Posterior cingulate gyrus (tissue), 11 donors: ENCODE results near the gene PDZRN4.

Experiments
- DNase-seq, 10 donors: peaks; one replicate each; pipeline versions ENCODE4 v3.0.0 to v3.0.0-alpha.2; 2020 to 2021; ENCODE audit warnings: mixed read lengths in 3 of 10
- intact Hi-C: fragments of 100-400 bp; cut with DNase I; formaldehyde crosslinking; loops from one replicate; pipeline ENCODE4 v1.15.1; 2023

PDZRN4 gene

DNA sequence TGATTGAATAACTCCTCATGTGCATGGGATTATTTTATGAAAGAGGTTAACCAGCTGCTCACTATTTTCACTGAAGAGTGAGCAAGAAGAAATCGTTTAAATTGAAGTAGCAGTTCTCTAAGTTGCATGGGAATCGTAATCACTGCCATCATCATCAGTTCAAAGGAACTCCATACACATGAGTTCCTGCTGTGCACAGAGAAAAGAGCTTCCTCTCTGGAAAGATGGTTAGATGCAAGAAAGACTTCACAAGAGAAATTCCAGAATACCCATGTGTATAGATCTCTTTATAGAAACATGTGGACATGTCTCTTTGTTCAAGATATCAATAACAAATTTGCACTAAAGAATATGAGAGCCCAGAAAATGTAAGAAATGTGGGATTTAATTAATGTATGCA lies 291.3 kb downstream of the PDZRN4 start:
- intact Hi-C loops = no loop called here

DNA sequence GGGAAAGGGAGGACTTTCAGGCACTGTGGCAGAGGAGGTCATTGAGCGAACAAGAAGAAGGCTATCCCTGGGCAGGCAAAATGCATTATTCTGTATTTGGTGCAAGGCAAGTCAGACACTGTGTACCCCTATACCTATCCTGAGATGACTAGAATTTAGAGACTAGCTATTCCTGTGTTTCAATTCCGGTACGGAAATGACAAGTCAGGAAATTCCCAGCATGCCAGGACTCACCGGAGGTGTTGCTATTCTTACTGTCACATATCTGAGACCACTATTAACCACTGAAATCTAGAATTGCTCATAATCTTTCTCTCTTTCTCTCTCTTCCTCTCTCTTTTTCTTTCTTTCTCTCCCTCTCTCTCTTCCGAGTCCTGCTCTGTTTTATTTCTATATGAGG lies 297.1 kb downstream of the PDZRN4 start:
- intact Hi-C loops = no loop called here
- DNase-seq = no peak

More for the DNA sequence above, 291.3 kb downstream of the PDZRN4 start:
- no peak for DNase-seq

DNA sequence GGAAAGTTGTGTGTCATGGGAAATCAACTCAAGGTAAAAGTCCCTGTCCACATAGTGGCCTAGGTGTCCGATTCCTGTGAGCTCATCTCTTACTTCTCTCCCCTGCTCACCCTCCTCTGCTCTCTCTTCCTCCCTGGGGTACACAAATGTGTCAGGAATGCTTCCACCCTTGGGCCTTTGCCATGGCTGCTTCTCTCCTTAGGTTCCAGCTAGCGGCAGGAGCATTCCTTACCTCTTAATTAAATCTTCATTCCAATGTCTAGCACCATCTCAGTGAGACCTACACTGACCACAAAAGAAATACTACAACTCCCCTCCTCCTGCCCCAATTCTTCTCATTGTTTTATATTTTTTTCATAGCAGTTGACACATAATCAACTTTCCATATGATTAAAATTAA lies 298.6 kb downstream of the PDZRN4 start:
- no peak for DNase-seq
- intact Hi-C loops = no loop called here

DNA sequence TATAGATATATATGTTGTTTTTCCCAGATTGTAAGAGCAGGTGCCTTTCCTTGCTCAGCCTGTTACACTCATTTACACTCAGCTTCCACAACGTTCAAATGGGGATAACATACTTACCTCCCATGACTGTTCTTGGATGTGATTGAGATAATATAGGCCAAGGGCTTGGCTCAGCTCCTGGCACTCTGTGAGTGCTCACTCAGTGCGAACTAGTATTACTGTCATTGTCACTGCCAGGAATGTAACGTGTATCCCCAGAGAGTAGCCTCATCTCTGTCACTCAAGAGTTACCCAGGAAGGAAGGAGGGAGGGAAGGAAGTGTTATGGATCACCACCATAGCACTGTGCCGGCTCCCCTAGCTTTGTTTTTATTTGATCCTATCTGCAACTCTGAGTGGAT lies 307.9 kb downstream of the PDZRN4 start:
- DNase-seq = no peak
- intact Hi-C loops = no loop called here

DNA sequence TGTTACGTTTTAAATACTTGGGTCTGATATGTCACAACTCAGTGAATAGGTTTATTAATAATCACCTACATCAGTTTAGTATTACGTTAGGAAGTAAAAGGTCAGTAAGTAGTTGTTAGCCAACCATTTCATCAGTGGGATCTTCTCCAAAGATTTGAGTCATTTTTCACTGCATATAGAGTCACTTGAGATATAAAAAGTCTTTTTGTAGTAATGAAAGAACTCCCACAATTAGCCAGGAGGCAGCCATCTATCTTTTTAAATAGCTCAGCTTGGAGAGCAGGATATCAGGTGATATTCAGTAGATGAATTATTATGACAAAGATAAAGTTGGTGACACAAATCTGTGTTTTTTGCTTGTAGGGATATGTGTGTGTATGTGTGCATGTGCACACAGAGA lies 309.3 kb downstream of the PDZRN4 start:
- intact Hi-C loops = no loop called here
- DNase-seq = no peak

DNA sequence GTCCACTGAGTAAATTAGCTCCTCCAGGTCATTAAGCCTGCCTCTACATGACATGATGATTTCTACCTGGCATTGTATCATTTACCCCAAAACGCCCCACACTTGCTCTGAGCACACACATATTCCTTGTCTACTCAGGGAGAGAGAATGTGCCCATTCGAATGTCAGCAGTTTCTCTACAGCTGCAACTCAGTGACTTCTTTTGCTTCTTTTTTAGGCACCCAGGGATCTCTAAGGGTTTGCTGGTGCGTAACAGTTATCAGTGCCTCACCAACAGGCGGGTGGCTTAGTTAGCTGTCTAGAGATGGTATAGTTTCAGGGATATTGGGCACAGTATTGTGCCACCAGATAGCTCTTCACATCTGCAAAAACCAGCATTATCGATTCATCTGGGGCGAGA lies 316.9 kb downstream of the PDZRN4 start:
- DNase-seq = no peak
- intact Hi-C loops = no loop called here

DNA sequence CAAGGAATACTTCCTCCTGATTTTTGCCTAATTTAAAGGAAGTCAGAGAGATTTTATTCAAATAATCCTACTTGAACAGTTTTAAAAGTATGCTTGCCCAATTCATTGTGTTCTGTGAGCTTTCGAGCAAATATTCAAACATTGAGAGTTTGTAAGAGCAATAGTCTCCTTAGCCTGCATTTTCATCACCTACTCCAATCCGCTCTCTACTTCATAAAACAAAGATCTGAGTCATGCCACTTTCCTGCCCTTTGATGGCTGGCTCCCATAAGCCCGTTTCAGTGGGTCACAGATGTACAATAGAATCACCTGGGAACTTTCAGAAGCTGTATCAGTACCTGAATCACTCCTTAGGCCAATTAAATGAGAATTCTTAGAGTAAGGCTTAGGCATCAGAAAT lies 319.2 kb downstream of the PDZRN4 start:
- intact Hi-C loops = no loop called here
- DNase-seq = no peak

DNA sequence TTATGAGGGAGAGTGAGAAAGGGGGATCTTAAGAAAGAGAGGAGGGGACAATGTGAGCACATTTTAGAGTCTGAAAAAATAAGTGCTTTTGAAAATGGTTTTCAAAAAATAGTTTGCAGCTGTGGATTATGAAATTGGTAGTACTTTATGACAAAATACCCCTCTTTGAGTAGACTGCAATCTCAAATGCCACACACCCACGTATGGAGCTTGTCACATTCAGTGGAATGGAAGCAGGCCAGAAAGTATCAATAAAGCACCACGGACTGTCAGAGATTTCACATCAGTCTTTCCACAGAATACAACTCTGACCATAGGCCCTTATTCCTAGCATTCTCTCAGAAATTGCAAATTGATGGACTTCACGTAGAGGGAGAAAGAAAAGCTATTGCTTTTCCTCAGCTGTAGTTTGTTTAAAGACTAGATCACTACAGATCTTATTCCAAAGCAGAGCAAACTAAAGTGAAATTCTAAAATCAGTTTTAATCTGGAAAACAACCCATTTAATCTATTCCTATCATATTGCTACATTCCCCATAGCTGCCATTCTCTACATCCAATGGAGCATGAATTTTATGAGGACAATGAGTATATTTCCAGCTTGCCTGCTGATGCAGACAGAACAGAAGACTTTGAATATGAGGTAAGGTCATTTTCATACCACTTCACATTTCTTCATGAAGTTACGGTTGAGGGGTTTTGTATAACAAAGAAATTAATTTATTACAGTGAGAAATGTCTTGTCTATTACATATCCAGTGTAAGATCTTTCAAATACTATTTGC lies 321.3 kb downstream of the PDZRN4 start:
- DNase-seq = no peak
- intact Hi-C loops = no loop called here

DNA sequence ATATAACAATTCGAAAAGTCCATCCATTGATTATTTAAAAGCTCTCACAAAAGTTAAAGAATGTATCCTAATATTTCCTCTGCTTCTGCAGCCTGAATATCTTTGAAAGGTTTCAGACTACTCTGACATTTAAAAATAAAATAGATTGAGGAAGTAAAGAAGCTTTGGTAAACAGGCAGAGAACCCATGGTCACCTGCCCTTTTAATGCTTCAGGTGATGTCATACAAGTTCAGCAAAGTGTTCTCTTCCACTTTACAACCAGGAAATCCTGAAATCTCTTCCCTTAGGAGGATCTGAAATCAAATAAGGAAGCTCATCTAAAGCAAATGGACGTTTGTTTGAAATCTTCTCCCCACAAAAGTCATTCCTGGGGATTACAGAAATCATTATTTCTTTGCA lies 322.4 kb downstream of the PDZRN4 start:
- intact Hi-C loops = no loop called here
- no peak for DNase-seq

DNA sequence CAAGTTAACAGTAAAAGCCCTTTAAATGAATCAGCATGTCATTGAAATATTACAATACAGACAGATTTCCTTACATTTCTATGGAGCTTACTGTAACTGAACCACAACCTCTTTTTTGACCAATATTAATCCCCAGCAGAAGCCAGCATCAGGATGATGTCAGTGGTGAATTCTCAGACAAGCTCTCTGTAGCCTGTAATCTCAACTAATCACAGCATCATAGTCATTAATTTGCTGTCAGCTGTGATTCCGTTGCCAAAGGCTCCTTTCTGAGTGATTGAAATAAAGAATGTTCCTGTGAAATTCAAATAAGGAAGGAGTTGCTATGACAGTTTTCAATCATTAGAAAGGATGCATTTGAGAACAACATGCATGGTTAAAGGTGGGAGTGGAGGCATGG lies 323.1 kb downstream of the PDZRN4 start:
- no peak for DNase-seq
- intact Hi-C loops = no loop called here

DNA sequence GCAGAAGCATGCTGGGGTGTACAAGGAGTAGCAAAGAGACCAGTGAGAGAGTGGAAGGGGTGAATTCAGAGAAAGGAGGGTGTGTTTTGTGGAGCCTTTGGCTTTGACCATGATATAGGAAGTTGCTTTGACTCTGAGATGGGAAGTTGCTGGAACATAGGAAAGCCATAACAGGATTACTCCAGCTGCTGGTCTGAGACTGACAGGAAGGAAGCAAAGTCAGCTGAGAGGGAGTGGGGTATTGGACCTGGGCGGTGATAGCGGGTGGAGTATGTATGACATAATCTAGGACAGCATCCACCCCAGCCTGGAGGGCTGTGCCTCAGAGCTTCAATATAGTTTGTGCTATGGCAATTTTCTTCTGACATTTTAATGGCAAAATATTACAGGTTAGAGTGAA lies 324.4 kb downstream of the PDZRN4 start:
- intact Hi-C loops = no loop called here
- peak in 1 of 10 donors; percentile 43 for DNase-seq

DNA sequence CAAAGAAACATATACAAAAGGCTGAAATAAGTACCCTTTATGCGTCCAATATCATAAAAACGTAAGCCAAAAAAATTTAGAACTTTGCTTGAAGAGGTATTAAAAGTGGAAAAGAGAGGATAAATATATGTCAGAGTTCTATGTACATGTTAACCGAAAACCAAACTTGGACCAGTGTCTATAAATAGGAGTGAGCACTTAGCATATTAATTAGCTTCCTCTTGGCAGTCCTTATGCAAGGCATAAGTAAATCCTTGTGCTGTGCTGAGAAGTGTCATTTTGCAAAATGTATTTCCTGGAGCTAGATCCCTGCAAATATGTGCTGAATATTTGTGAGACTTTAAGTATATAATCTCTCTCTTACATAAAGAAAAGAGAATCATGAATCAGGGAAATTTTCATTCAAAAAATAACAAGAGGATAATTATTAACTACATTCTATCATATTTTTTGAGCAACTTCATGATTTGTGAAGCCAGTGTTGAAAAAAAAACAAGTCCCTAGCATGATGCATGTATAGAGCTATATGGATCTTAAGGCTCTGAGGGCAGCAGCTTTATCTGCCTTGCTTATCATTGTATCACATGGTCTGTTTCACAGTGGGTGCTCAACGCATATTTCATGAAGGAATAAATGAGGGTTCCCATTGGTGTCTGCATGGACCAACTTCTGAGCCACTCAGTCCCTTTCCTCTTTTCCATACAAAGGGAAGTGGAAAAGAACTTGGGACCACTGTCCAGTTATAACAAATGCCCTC lies 326.1 kb downstream of the PDZRN4 start:
- DNase-seq = no peak
- intact Hi-C loops = no loop called here

DNA sequence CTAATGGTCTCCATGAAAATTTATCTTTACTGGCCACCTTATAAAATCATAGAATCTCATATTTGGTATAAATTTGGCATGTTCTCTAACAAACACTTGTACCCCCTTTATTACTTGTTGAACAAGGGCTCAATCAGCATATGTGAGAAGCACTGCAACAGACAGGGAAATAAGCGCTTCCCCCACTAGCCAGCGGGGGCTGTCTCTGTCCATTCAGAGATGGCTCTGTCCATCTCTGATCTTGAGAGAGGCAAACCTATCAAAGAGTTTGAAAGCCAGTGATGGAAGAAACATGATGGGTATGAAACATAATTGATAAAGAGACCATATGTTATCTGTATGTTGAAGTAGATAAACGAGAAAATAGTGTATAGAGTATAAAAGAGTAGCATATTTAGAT lies 326.8 kb downstream of the PDZRN4 start:
- no peak for DNase-seq
- intact Hi-C loops = no loop called here

DNA sequence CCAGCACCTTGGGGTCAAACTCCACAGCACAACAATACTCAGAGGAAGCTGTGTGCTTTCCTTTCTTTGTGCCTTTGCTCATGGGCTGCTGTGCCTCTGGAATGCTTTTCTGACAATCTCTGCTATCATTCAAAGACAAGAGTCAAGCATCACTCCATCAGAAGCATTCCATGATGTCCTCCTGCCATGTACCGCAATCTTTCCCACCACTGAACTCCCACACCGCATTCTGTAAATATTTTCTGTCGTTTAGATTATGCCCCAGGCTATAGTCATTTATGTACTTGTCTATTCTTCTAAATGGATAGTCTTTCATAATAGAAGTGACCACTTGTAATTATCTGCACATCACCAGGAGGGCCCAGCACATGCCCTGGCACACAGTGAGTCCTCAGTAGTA lies 327.8 kb downstream of the PDZRN4 start:
- intact Hi-C loops = no loop called here
- DNase-seq = no peak

DNA sequence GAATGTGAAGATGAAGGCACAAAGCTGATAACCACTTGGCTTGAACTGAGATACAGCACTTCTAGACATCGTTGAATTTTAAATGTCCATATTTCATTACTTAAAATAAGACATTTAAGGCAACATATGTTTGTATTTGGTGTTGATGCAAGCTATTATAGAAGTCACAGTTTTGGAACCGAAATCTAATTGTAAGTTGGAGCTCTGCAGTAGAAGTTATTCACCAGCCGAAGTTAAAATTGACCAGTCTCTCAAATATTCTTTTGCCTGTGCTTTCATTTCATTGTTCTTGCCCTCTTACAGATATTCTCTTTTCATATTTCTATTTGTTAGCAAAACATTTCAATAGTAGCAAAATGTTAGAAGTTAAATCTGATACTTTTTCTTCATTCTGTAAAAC lies 332.7 kb downstream of the PDZRN4 start:
- no peak for DNase-seq
- intact Hi-C loops = no loop called here

DNA sequence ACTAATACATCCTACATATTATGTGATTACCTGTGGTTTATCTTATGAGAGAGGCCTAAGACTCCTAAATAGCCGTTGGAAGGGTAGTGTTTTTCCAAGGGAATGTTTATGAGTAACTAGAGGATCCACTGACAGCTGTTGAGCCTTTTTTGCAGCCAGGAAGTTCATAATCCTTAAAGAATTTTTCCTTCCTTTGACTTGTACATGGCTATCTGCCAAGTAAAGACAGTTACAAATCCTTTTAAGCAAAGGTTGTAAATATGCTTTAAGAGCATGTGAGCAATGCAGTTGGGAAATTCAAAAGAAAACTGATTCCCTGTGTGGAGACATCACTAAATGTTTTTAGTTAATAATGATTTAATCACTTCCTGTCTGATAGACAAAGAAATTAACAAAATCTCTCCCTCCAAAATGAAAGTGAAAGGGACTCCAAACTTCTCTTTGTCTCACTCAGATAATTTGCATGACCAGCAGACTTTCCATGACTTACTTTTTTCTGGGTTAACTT lies 333.8 kb downstream of the PDZRN4 start:
- intact Hi-C loops = no loop called here
- no peak for DNase-seq

DNA sequence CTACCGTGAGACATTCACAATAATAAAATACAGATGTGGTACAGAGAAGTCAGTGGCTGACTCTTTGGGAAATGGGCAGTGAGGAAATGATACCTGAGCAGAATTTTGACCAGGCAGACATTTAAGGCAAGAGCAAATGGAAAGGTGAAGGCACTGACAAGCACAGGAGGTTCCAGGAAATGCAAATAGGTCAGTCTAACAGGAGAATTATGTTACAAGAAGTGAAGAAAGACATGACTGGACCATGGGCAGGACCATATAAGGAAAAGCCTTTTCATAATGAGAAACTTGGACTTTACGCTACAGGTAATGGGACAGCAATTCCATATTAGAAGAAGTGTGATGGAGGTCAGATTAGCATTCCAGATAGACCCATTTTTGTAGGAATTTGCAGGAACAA lies 338.9 kb downstream of the PDZRN4 start:
- intact Hi-C loops = no loop called here
- no peak for DNase-seq

DNA sequence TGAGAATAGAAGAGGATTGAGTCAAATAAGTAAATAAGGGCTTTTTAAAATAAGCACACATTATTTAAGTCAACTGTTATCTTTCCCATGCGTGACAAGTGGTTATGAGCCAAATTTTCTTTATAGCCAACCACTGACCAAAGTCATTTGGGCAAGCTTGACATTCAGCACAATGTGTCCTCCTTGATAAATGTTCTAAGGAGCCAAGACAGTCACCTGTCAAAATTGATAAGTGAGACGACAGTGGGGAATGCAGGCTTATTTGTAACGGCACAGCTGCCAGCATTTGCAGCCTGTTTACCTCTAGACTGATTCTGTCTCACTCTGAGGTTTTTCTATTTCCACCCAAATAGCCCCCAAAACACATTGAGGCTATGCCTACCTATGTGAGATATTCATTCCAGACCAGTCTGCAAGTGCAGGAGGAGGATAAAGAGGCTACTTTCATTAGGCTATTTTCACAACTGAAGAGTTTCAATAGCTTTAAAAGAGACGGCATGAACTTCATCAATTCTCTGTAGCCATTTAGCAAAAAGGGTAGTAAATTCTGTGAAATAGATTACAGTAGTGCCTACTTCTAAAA lies 339.5 kb downstream of the PDZRN4 start:
- intact Hi-C loops = no loop called here
- no peak for DNase-seq

DNA sequence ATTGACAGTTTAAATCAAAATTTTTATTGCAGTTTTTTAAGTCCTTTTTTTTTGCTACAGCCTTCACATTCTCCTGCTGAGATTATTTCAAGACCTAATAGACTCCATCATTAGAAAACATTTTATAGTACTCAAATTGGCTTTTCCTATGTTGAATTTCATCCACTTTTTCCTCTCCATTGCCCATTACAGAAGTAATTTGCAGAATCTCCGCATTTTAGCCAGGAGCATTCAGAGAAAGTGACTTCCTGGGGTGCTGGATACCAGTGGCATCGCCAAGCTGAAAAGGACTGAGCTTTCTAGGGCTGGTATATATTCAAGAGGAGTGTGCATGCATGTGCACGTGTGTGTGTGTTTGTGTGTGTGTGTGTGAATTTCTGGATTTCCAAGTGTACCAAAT lies 340.8 kb downstream of the PDZRN4 start:
- intact Hi-C loops = no loop called here

DNA sequence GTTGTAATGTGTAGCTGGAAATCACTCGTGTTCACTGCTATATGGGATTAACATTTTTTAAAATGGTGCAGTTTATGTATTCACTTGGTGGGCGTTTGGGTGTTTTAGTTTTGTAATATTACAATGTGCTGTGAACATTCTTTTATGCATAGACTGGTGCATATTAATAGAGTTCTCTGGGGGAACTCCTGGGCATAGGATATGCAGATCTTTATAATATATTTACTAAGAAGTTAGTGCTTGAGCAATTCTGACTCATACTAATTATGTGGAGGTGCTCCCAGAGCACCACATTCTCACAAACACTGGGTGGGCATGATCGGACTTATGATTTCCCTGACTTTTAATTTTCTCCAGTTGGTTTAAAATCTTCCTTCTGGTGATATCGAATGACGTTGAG lies 342.3 kb downstream of the PDZRN4 start:
- no peak for DNase-seq
- intact Hi-C loops = no loop called here

More for the DNA sequence above, 340.8 kb downstream of the PDZRN4 start:
- no peak for DNase-seq

DNA sequence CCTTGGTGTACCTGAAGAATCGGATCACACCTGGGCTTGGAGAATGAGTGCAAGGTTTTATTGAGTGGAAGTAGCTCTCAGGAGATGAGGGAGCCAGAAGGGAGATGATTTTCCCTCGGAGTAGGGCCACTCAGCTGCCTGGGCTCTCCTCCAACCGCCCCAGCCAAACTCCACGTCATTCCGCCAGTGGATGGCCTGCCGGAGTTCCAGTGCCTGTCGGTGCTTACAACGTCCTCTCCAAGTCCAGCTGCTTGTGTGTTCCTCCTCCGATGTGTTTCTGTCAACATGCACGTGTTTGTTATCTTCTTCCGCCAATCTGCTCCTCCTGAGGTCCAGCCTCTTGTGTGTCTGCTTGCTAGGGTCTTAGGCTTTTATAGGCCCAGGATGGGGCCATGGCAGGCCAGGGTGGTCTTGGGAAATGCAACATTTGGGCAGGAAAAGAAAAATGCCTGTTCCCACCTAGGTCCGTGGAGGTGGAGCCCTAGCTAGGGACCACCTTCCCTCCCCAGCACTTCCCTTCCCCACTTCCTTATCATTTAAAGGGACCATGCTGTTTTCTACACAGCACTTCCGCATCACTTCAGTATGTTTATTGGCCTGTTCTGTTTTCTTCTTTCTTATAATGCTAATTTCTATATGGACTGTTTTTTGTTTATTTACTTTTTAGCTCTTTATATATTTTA lies 343.2 kb downstream of the PDZRN4 start:
- DNase-seq = peak; percentile 45 to 95 (median 68)
- intact Hi-C loops = no loop called here
